NCI-H1436 treated with DMSO at 0.1 percent for 48 hours (cell line): ENCODE results near the gene PRR5.

Experiments
- DNase-seq: peaks from one replicate; lab custom pipeline; 2025; lab: John Stamatoyannopoulos, UW

Gene PRR5

GRCh38 chr22:44693756-44694155 lies 8.2 kb upstream of the PRR5 start:
- no peak for DNase-seq

- DNase-seq, result no peak
Measured at GRCh38 chr22:44697423-44698141, 4.4 kb upstream of the PRR5 start.

GRCh38 chr22:44698531-44699421 lies 3.2 kb upstream of the PRR5 start:
- no peak for DNase-seq

- DNase-seq, result no peak
Measured at GRCh38 chr22:44700456-44700855, 1.5 kb upstream of the PRR5 start.

- DNase-seq, result no peak
Measured at GRCh38 chr22:44701187-44701790, 715 bp upstream of the PRR5 start.

GRCh38 chr22:44702479-44703198 lies 635 bp downstream of the PRR5 start:
- DNase-seq, result no peak

GRCh38 chr22:44703255-44703870 lies 1.4 kb downstream of the PRR5 start:
- no peak for DNase-seq

- no peak for DNase-seq
Measured at GRCh38 chr22:44704159-44705021, 2.4 kb downstream of the PRR5 start.

- no peak for DNase-seq
Measured at GRCh38 chr22:44705022-44705297, 3.0 kb downstream of the PRR5 start.

GRCh38 chr22:44706488-44706887 lies 4.5 kb downstream of the PRR5 start:
- no peak for DNase-seq

- DNase-seq, result no peak
Measured at GRCh38 chr22:44707178-44707577, 5.2 kb downstream of the PRR5 start.

- no peak for DNase-seq
Measured at GRCh38 chr22:44707752-44708151, 5.7 kb downstream of the PRR5 start.

- DNase-seq, result no peak
Measured at GRCh38 chr22:44709881-44710392, 7.9 kb downstream of the PRR5 start.

- no peak for DNase-seq
Measured at GRCh38 chr22:44710474-44711240, 8.7 kb downstream of the PRR5 start.

GRCh38 chr22:44711241-44711560 lies 9.2 kb downstream of the PRR5 start:
- no peak for DNase-seq

- no peak for DNase-seq
Measured at GRCh38 chr22:44711690-44712555, 9.9 kb downstream of the PRR5 start.

- no peak for DNase-seq
Measured at GRCh38 chr22:44712962-44713361, 11.0 kb downstream of the PRR5 start.

GRCh38 chr22:44714703-44715350 lies 12.8 kb downstream of the PRR5 start:
- no peak for DNase-seq

GRCh38 chr22:44718418-44718817 lies 16.4 kb downstream of the PRR5 start:
- DNase-seq, result no peak
